Mucosa of gallbladder (tissue), 1 donor: Measurements from ENCODE around the gene SORCS3. TPM values are rescaled to one million over a fixed set of nuclear protein-coding genes. Genes with fewer than 3 reads are reported as not detected.

Source experiments
- DNase-seq: peaks from one replicate; pipeline ENCODE4 v3.0.0-alpha.2; 2020; ENCODE audit warnings: low spot score
- total RNA-seq: library from RNA; stranded (reverse); gene quantifications from one replicate; pipeline ENCODE4 v1.2.1, GENCODE V29; 2021
- donor health status: DM: no; HTN: no; CAD: no.

SORCS3 gene
- total RNA-seq, 1 donor from 2014 or later: 0.17 TPM

- no peak for DNase-seq
Measured at GRCh38 chr10:105096316-105096715, 455.2 kb downstream of the SORCS3 start.

DNA sequence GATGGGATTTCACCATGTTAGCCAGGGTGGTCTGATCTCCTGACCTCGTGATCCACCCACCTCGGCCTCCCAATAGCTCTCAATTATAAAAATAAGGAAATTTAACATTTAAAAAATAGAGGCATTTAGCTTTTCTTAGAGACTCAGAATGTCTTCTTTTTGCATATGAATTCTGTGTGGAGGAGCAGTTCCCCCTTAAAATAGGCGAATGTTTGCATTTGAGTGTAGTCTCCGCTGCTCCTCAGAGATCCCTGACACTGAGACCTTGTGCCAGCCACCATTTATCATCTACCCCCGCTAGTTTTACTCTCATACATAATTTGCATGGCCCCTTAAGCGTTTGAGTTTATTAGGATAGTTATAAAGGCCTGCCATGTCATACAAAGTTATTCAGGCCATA, 461.9 kb downstream of the SORCS3 start:
- no peak for DNase-seq

DNA sequence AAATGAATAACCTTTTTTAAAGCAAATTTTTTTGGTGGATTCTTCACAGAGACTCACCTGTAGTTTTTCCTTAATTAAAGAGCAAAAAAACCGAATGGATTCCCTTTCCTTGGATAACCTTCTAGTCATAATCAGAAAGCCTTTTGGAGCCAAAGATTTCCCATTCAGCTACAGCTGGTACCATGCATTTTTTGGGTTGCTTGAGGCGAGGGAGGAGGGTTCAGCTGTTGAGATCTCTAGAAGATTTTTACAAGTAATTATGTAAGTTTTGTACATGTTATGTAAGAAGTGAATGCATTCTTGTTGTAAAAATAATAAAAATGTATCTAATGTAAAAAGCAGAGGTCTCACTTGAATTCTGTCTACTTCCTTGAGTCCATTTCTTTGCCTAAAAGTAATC, 463.2 kb downstream of the SORCS3 start:
- DNase-seq: no peak

DNA sequence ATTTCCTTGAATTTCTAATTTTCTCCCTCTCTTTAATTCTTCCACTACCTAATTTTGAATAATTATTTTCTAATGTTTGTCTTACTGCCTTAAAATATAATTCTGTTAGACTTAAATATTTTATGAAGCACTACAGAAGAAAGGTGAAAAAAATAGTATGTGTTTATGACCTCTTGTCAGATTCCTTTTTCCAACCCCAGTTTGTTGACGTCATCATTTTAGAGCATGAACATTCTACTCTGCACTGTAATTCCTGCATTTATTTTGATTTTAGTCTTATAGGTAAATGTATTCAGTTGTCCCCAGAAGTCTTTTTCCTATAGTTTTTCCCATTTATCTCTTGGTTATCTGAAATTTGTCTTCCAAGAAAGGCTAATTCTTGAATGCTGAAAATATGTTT, 468.1 kb downstream of the SORCS3 start:
- DNase-seq: no peak

DNA sequence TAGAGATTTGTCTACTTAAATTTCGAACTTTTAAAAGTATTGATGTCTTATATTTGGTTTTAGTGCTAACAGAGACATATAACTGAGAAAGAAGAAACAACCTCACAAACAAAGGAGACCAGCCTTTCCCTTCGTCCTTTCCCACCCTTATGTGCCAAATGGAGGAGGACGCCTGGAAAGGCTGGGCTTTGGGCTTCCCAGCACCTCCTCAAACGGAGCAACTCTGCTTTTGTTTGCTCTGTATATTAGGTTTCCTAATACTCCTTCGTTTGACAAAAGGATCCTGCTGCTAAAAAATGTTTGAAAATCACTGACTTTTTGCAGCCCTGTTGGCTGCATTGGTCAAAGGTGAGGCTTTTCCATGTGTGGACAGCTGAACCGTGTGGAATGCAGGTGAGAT, 471.8 kb downstream of the SORCS3 start:
- DNase-seq: no peak

DNA sequence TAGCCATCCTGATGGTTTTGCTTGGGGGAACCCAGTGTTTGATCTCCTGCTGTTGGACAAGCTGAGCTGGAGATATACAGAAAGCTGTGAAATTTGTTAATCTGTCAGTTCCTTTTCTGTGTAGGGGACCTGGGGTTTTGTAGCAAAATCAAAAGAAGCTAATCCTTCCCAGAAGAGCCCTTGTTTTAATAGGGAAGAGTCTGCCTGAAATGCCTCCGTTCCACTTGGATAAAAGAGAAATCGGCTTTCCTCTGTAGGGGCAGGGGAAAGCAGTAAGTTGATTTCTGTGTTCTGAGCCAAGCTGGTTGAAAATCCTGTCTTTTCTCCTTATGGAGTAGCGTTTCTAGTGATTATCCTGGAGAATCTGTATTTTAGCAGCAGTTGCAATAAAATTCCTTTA, 472.6 kb downstream of the SORCS3 start:
- no peak for DNase-seq

DNA sequence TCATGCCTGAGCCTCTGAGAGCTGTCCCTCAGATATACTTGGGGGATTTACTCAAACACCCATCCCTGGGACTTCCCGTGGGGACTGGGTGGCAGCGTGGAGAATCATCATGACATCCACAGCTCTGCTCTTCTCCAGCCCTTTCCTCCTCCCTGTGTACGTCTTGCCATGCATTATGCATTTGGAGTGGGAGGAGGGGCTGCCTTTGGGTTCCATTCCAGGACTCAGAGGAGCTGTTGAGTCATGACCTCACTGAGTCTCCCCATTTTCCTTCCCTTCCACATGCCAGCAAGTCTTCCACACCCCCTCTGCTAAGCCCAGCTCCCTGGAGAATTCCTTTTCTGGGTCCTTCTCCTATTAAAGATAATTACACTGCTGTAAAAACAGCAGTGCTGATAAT, 480.7 kb downstream of the SORCS3 start:
- no peak for DNase-seq

DNA sequence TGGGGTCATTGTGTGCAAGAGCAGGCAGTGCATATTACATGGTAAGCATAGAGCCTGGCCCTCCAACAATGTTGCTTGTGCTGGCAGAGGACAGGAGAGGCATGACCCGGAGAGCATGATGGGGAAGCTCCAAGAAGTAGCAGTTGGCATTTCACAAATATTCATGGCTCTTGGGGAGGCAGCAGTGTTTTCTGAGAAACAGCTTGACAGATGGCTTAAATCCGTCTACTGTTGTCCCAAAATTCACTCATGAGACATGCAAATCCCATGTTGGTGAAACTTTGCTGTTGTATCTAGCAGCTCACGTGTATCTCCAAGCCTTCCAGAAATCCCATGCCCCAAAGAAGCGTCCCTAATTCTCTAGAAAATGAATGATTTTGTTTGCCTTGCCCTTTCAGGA, 487.0 kb downstream of the SORCS3 start:
- no peak for DNase-seq

DNA sequence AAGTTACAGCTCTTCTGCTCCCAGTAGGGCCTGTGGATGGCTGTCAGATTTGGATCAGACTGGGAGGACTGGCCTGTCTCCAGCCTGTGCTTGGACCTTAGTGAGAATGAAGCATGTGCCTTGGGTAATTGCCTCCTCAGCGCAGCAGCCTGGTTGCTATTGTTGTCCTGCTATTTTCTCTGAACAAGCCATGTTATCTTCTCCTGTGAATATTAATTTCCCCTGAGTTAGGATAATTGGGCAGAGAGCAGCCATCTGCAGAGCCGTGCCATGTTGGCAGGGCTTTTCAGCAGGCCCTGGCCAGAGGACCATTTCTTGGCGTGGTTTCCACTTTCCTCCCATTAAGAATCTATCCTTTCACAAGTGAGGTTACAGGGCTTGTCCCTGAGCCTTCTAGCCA, 497.3 kb downstream of the SORCS3 start:
- DNase-seq: no peak

DNA sequence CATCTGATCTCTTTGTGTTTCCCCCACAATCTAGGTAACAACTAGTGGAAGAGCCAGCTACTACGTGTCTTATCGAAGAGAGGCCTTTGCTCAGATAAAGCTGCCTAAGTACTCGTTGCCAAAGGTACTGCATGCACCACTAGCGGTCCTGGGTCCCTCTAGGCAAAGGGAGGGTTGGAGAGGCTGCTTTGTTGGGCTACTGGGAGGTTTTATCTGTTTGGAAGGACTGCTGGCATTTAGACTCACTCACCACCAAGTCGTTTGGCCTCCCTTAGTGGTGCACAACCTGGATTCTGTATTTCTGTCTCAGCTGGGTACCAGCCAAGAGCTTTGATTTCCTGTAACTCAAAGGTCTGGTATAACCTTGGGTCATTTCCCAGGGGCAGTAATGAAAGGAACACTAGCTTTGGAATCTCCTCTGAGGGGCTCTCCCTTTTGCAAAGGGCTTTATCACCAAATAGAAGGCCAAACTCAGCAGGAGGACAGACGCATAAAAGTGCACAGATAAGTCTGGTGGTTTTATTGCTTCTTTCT, 498.3 kb downstream of the SORCS3 start:
- no peak for DNase-seq

GRCh38 chr10:105140600-105140999, 499.5 kb downstream of the SORCS3 start:
- no peak for DNase-seq

- DNase-seq: no peak
Measured at GRCh38 chr10:105145711-105146110, 504.6 kb downstream of the SORCS3 start.

- DNase-seq: no peak
Measured at GRCh38 chr10:105146436-105146835, 505.3 kb downstream of the SORCS3 start.

DNA sequence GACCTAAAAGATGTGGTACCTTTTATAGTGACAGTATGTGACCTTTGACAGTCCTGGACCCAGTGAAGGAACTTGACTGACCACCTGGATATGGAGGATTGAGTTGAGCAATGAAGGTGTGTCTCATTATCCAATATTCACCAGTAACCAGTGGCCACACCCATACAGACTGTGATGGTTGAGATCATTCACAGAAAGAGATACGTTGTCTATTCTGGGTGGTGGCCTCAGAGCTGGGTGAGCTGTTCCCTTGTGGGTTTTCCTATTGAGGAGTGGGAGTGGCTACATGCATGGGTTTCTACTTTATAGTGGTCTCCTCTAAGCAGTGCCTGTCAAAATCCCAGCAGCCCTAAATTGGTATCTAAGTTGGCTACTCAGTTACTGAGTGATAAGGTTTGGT, 507.4 kb downstream of the SORCS3 start:
- DNase-seq: no peak

DNA sequence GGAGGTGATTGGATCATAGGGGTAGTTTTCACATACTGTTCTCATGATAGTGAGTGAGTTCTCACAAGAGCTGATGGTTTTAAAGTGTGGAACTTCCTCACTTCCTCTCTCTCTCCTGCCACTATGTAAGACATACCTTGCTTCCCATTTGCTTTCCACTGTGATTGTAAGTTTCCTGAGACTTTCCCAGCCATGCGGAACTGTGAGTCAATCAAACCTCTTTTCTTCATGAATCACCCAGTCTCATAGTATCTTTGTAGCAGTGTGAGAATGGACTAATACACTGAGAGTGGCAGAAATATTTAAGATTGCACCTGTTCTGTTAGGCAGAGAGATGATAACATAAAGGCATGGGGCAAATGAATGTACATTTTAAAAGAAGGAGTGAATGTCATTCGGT, 507.8 kb downstream of the SORCS3 start:
- DNase-seq: no peak

DNA sequence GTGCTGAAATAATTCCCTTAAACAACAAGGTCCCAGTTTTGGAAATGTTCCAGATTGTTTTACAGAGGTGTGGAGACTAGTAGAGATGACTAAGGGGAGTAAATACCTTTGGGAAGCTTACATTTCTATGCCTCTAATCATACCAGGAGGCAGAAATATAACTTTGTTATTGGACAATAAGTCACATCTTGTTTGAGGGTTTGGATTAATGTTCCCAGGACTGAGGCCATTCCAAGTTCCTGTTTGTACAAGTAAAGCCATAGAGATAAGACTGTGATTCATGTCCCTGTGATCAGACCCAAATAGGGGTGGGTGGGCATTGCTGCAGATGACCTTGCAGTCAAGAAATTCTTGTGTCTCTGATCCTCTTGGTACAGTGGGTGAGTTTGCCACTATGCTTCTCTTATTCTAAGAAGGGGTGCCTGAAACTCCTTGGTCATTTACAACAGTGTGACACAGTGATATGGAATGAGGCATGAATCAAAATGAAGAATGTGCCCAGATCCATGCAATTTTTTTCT, 508.3 kb downstream of the SORCS3 start:
- DNase-seq: no peak

DNA sequence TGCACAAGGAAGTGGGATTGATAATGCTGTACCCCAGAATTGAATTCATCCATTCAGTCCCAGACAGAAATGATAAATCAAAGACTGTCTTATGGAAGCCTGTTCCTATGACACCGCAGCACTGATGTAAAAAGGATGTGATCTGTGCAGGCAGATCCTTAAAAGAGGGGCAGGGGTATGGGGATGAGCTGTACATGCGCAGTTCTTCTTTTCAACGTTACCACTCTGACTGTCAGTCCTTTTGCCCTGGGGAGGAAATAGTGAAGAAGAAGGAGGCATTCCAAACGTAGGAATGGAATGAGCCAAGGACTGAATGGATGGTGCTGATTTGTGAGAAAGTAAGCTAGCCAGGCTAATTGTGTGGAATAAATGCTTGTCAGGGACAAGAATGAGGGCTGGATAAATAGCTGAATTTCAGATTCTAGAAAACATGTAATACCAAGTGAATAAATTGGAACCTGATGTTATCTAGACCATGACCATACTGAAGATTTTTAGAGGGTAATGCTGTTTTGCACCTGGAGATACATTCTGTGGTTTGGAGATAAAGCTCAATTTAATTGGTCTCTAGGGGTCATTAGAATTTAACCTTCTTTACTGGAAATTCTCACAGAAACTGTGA, 509.3 kb downstream of the SORCS3 start:
- DNase-seq: no peak

GRCh38 chr10:105154736-105155135, 513.6 kb downstream of the SORCS3 start:
- DNase-seq: no peak

DNA sequence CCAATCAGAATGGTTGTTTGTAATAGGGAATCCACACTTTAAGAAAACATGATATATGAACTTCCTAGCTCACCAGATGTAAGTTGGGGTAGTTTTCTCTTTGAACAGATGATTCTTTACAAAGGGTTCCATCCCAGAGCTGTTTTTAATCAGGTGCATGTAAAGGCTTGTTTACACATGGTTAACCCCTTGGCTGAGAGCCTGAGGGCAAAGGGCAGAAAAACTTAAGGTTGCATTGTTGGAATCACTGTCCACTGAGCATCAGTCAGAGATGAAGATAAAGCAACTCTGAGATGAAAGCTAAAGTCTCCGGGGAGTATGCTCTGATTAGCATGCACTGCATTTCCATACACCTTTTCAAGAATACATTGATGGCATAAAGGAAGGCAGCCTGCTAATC, 518.2 kb downstream of the SORCS3 start:
- no peak for DNase-seq

- no peak for DNase-seq
Measured at GRCh38 chr10:105161149-105161548, 520.1 kb downstream of the SORCS3 start.

DNA sequence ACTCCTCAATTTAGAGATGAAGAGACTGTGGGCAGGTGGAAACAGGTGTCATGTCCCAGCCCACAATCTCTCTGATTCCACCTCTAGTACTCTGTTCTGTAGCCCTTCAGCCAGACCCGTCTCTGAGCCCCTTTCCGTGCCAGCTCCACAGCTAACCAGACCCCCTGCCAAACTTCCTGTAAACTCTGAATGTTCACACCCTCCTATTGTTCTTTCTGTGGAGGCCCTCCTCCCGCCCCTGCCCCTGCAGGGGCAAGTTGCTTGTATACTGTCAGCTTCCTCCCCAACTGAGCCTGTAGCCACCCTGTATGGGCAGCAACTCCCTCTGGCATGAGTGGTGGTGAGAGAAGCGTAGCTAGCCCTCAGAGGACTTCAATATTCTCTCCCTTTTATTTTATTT, 520.7 kb downstream of the SORCS3 start:
- DNase-seq: no peak

DNA sequence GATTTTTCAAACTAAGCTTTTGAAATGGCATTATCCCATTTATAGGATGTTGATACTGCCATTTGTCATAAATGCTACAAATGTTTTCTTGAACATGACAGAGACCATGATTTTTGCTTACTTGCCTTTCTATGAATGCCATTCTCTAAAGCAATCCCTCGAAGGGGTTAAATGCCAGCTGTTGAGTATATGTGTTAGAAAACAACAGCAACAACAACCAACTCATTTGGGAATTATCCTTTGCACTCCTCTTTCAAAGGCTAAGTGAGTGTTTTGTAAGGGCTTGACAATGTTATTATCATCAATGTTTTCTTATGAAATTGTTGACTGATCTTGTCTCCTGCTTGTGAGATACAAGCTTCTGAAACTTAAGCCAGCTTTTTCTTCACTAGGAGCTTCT, 529.4 kb downstream of the SORCS3 start:
- DNase-seq: no peak

DNA sequence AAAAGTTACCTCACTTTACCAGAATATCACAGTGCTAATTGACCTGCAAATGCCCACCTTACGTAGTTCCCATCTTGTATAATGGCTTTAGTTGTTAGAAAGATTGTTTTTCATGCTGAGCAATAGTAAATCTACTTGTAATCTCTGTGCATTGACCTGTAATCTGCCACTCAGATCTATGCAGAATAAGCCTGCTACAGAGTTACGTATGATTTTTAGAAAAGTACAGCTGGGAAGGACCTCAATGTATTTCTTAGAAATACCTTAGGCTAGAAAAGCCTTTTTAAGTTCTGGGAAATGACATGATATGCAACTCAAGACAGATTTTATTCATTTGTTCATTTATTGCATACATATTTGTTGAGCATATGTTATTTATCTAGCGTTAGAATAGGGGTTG, 530.9 kb downstream of the SORCS3 start:
- DNase-seq: no peak

GRCh38 chr10:105181626-105182025, 540.5 kb downstream of the SORCS3 start:
- no peak for DNase-seq
